ENCODE measurements around the gene ABCC11. TPM values are rescaled to one million over a fixed set of nuclear protein-coding genes. Genes with fewer than 3 reads are reported as not detected.

The ABCC11 gene
- total and polyA plus RNA-seq, 2 of the 13 experiments (the other 11 are each of a cell fraction or from before 2014, with no cell fraction given) = 1.0 to 1.4 TPM

- Histone ChIP-seq H3K79me2 (ENCODE audit: insufficient read depth, low read length) (no peaks in the 10 kb centered on the region), H3K4me1 (ENCODE audit: insufficient read depth, low read length) (peaks cover 9% of the 10 kb centered on the region), H3K27ac (ENCODE audit: extremely low read length, insufficient read depth, low read length) (no peak overlapping the region), H4K20me1 (ENCODE audit: insufficient read depth, low read length) (no peaks in the 10 kb centered on the region), H2AFZ (ENCODE audit: low read length) (no peak overlapping the region), H3K27me3 (ENCODE audit: control insufficient read depth in 1 of 2, insufficient read depth in 2 of 2, low read length in 2 of 2) (peaks cover 0 to 26% of the 10 kb centered on the region in 2 experiments; a peak in 3 of 5 replicates), H3K4me3 (replicated peaks in 1 of 3; ENCODE audit: insufficient read depth in 1 of 3, low read depth in 2 of 3, low read length in 3 of 3) (no peak overlapping the region), H3K9me3 (ENCODE audit: low read length) (no peaks in the 10 kb centered on the region), H3K4me2 (ENCODE audit: low read depth, low read length) (no peak overlapping the region), H3K36me3 (replicated peaks in 1 of 2; ENCODE audit: control insufficient read depth in 1 of 2, insufficient read depth in 2 of 2, low read length in 2 of 2) (no peaks in the 10 kb centered on the region), H3K9ac (ENCODE audit: insufficient read depth, low read depth, low read length) (no peak overlapping the region)
- FAIRE-seq (no peak), DNase-seq (ENCODE audit: low spot score) (no peak), ATAC-seq (no peak)
- in situ Hi-C loops (cut with HindIII; ENCODE audit: extremely low pct_ligation_motif_present, low pct_unique_long_range_greater_than_20kb) = loop anchor here (5.0 kb wide), 1 partner anchor 982 kb away; no protein-coding TSS in a partner anchor
- ChIA-PET CTCF (ENCODE audit: low intra/inter-chr PET ratio, low total read pairs) (interaction anchor here (2.5 kb wide), 2 partner anchors 38 to 46 kb away, joined by 9 to 16 read pairs; partner anchors contain the start of gene ABCC12), POLR2A (no interaction called here)
- WGBS (ENCODE audit: low lambda C conversion rate) = 50% methylated on average over 2 of the region's 2 CpGs
- no TSS peak for BruUV-seq (replicated peaks)
- TF ChIP-seq MBD4 (IDR thresholded peaks at IDR 0.05; ENCODE audit: borderline replicate concordance, low read length) (no peak), RORA (CRISPR knock-in tag; IDR thresholded peaks at IDR 0.05) (no peak), SAFB2 (CRISPR knock-in tag; IDR thresholded peaks at IDR 0.05; ENCODE audit: borderline replicate concordance, low read depth) (no peak), SETDB1 (CRISPR knock-in tag; IDR thresholded peaks at IDR 0.05; ENCODE audit: borderline replicate concordance) (no peak), SPEN (CRISPR knock-in tag; IDR thresholded peaks at IDR 0.05; ENCODE audit: low read depth) (no peak), ZNF335 (CRISPR knock-in tag; IDR thresholded peaks at IDR 0.05) (no peak), RXRA (CRISPR knock-in tag; IDR thresholded peaks at IDR 0.05) (no peak), HOXA7 (CRISPR knock-in tag; IDR thresholded peaks at IDR 0.05) (no peak), ZNF557 (CRISPR knock-in tag; IDR thresholded peaks at IDR 0.05) (no peak), NCOA5 (CRISPR knock-in tag; IDR thresholded peaks at IDR 0.05) (no peak), MIER2 (CRISPR knock-in tag; IDR thresholded peaks at IDR 0.05) (no peak), JUND (CRISPR knock-in tag; IDR thresholded peaks at IDR 0.05) (no peak), NKX3-1 (CRISPR knock-in tag; IDR thresholded peaks at IDR 0.05) (no peak), NFYC (CRISPR knock-in tag; IDR thresholded peaks at IDR 0.05) (no peak), ZNF558 (CRISPR knock-in tag; IDR thresholded peaks at IDR 0.05; ENCODE audit: borderline replicate concordance) (no peak), SATB2 (CRISPR knock-in tag; IDR thresholded peaks at IDR 0.05) (no peak)
- TF ChIP-seq, protein P1, sequence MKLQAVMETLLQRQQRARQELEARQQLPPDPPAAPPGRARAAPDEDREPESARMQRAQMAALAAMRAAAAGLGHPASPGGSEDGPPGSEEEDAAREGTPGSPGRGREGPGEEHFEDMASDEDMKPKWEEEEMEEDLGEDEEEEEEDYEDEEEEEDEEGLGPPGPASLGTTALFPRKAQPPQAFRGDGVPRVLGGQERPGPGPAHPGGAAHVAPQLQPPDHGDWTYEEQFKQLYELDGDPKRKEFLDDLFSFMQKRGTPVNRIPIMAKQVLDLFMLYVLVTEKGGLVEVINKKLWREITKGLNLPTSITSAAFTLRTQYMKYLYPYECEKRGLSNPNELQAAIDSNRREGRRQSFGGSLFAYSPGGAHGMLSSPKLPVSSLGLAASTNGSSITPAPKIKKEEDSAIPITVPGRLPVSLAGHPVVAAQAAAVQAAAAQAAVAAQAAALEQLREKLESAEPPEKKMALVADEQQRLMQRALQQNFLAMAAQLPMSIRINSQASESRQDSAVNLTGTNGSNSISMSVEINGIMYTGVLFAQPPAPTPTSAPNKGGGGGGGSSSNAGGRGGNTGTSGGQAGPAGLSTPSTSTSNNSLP (IDR thresholded peaks at IDR 0.05; ENCODE audit: low read depth, low read length) = no peak
- TF ChIP-seq, protein P2, sequence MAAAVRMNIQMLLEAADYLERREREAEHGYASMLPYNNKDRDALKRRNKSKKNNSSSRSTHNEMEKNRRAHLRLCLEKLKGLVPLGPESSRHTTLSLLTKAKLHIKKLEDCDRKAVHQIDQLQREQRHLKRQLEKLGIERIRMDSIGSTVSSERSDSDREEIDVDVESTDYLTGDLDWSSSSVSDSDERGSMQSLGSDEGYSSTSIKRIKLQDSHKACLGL (CRISPR knock-in tag; IDR thresholded peaks at IDR 0.05) = no peak
- intact Hi-C loops (cut with micrococcal nuclease; ENCODE audit: unreplicated experiment) = no loop called here
Observed at GRCh38 chr16:48118841-48119240, 128.5 kb downstream of the ABCC11 start.

All from HepG2 (cell line).